B cell (primary cell): Measurements from ENCODE around the gene FAM83G.

Source experiments
- CTCF ChIP-seq: fragments of 200-600 bp; IDR thresholded peaks from one replicate; pipeline ENCODE4 v1.8.0; 2022; ENCODE audit warnings: antibody characterized with exemption, mild to moderate bottlenecking
- EZH2 ChIP-seq: IDR thresholded peaks from 2 replicates; pipeline ENCODE4 v1.6.1; 2012; ENCODE audit warnings: borderline replicate concordance, low read depth, mild to moderate bottlenecking, moderate library complexity, low read length; ENCODE audit not compliant: insufficient read depth, poor library complexity, severe bottlenecking

DNA sequence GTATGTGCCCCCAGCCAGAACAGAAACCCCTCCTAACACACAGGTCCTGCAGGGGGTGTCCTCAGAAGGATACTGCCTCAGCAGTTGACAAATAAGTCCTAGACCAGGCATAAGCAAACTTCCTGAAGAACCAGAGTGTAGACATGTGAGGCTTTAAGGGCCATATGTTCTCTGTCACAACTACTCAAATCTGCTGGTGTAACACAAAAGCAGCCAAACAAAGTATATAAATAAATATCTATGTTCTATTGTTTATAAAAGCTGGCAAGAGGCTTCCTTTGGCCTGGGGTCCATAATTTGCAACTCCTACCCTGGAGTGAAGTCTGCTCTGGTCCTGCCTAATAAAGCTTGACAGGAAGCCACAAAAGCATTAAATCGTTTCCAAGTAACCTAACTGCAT lies 9.9 kb downstream of the FAM83G start:
- TF ChIP-seq CTCF (no peak), EZH2 (no peak)
